ENCODE measurements around the gene MSH3.

The MSH3 gene

GRCh38 chr5:80654391-80655230 is at the start of gene MSH3, which contains the start of gene DHFR:
Gene MSH3 (plus strand): TSS chr5:80654652. CDS start chr5:80654728, 76 bp downstream.
Gene DHFR (minus strand): TSS chr5:80654983. CDS start chr5:80654489, 494 bp downstream.
- DNase-seq (ENCODE audit: low read depth): peak; percentile 76

GRCh38 chr5:80607343-80607742 is 47.1 kb upstream of the MSH3 start:
- no peak for DNase-seq (ENCODE audit: low read depth)

DNA sequence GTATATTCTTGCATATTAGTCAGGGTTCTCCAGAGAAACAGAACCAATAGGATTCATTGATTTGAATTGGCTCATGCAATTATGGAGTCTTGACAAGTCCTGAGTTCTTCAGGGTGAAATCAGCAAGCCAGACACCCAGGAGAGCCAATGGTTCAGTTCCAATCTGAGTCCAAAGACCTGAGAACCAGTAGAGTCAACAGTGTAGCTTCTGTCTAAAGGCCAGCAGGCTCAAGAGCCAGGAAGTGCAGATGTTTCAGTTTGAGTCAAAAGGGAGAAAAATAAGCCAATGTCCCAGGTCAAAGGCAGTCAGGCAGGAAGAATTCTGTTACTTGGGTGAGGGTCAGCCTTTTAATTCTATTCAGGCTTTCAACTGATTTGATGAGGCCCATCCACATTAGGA is 46.6 kb upstream of the MSH3 start:
- no peak for DNase-seq (ENCODE audit: low read depth)

DNA sequence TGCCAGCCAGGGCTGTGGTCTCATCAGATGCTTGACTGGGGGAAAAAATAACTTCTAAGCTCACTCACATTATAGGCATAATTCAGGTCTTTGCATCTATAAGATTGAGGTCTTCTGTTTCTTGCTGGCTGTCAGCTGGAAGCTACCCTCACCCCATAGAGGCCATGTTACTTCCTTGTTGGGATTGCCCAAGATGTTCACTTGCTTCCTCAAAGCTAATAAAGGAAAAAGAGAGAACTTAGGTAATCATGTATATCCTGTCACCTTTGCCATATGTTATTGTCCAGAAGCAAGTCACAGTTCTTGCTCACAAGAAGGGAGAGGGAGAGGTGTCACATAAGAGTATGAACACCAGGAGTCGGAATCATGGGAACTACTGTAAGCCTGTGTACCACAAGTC is 45.7 kb upstream of the MSH3 start:
- DNase-seq (ENCODE audit: low read depth): no peak

DNA sequence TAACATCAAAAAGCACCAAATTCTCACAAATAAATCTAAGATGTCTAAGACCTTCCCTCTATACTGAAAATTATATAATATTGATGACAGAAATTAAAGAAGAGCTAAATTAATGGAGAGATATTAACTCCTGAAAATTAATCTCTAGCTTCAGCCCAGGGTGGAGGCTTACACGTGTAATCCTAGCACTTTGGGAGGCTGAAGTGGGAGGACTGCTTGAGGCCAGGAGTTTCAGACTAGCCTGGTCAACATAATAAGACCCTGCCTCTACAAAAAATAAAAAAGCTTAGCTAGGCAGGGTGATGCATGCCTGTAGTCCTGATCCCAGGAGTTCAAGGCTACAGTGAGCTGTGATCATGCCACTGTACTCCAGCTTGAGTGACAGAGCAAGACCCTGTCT is 44.8 kb upstream of the MSH3 start:
- no peak for DNase-seq (ENCODE audit: low read depth)

GRCh38 chr5:80615266-80615914 is 39.1 kb upstream of the MSH3 start:
- DNase-seq (ENCODE audit: low read depth): no peak

- DNase-seq (ENCODE audit: low read depth): no peak
Observed at GRCh38 chr5:80618438-80618837, 36.0 kb upstream of the MSH3 start.

- no peak for DNase-seq (ENCODE audit: low read depth)
Observed at GRCh38 chr5:80619086-80619485, 35.4 kb upstream of the MSH3 start.

GRCh38 chr5:80620211-80620610 is 34.2 kb upstream of the MSH3 start:
- DNase-seq (ENCODE audit: low read depth): no peak

- DNase-seq (ENCODE audit: low read depth): no peak
Observed at GRCh38 chr5:80622756-80623155, 31.7 kb upstream of the MSH3 start.

GRCh38 chr5:80623999-80624398 is 30.5 kb upstream of the MSH3 start:
- no peak for DNase-seq (ENCODE audit: low read depth)

GRCh38 chr5:80625230-80625629 is 29.2 kb upstream of the MSH3 start:
- no peak for DNase-seq (ENCODE audit: low read depth)

DNA sequence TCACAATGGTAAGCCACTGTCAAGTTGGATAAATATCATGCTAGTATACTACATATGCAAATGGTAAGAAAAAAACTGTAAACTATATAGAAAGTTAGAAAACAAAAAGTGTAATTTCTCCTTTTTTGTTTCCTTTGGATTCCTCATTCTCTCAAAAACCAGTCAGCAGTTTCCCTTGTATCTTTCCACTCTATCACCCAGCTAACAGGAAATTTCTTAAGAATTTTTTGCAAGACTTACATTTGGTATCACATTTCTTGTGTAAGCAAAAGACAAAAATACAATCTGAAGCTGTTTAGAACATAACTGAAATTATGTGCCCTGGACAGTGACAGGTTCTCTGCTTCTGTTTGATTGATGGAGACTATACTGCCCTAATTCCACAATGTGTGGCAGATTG is 25.2 kb upstream of the MSH3 start:
- DNase-seq (ENCODE audit: low read depth): no peak

GRCh38 chr5:80631278-80632259 is 22.9 kb upstream of the MSH3 start:
- DNase-seq (ENCODE audit: low read depth): peak; percentile 21

- DNase-seq (ENCODE audit: low read depth): no peak
Observed at GRCh38 chr5:80632700-80633099, 21.8 kb upstream of the MSH3 start.

DNA sequence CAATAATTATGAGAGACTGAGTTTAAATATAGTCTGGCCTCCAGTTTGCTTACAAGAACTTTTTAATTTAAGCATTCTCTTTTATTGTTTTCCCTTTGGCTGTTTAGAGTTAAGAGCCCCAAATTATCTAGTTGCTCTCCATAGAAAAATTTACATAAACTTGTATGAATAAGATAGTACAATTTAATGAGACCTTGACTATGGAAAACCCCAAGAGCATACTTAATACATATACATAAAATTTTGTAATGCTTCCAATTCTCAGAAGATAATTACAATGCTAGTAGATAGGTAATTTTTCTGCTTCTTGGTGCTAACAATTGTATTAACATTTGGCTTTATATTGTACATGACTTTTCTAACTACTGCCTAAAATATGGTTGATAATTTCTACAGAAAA is 20.3 kb upstream of the MSH3 start:
- no peak for DNase-seq (ENCODE audit: low read depth)

DNA sequence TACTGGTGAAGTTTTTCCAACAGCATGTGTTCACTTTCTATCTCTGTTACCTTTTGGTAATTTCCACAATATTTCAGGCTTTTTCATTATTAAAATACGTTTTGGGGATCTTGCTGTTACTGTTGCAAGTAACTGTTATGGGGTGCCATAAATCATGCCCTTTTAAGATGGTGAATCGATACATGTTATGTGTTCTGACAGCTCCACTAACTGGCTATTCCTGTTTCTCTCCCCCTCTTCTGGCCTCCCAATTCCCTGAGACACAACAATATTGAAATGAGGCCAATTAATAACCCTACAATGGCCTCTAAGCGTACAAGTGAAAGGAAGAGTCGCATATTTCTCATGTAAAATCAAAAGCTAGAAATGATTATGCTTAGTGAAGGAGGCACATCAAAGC is 13.1 kb upstream of the MSH3 start:
- DNase-seq (ENCODE audit: low read depth): no peak

GRCh38 chr5:80644900-80645299 is 9.6 kb upstream of the MSH3 start:
- no peak for DNase-seq (ENCODE audit: low read depth)

GRCh38 chr5:80646926-80647325 is 7.5 kb upstream of the MSH3 start:
- DNase-seq (ENCODE audit: low read depth): no peak

GRCh38 chr5:80653502-80653901 is 950 bp upstream of the MSH3 start:
- no peak for DNase-seq (ENCODE audit: low read depth)

GRCh38 chr5:80654054-80654390 is 430 bp upstream of the MSH3 start:
- DNase-seq (ENCODE audit: low read depth): no peak

DNA sequence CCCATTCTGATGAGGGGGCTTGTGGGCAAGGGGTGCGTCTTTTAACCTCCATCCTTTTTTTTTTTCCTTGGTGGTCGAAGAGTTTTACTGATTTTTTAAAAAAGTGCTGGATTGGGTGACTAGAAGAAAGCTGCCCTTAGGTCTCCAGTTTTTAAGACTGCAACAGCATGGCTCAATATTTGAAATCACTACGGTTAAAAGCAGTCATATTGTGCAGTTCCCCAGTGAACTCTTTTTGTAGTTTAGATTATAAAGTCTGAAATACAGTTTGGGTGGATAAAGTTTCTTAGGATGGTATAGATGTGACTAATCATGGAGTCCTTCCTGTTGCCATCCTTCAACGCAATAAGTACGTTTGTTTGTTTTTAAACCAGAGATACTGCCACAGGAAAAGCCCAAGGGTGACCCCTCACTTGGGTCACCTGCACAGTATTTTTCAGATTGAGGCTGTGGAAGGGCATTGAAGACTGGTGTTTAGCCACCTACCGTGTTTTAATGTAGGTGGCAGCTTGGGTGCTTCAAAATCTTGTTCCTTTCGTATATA is 851 bp downstream of the MSH3 start:
- no peak for DNase-seq (ENCODE audit: low read depth)
